Activated CD8-positive, alpha-beta T cell treated with anti-CD3 and anti-CD28 coated beads for 36 hours (primary cell): ENCODE measurements around the gene CSTF2. TPM values are rescaled to one million over a fixed set of nuclear protein-coding genes. Genes with fewer than 3 reads are reported as not detected.

Experiments
- ATAC-seq: fragments of 200-7000 bp; cut with Tn5 transposase; one replicate; pipeline ENCODE4 v1.10.0; 2021; ENCODE audit warnings: mild to moderate bottlenecking, moderate library complexity
- CTCF ChIA-PET: fragments of 350-600 bp; sonication (Branson Sonifier 250); formaldehyde crosslinking; loops from one replicate; lab custom pipeline; 2021; ENCODE audit warnings: antibody characterized with exemption; lab: Charles Lee
- POLR2A ChIA-PET: fragments of 350-600 bp; sonication (Branson Sonifier 250); formaldehyde crosslinking; loops from one replicate; lab custom pipeline; 2021; ENCODE audit warnings: antibody characterized with exemption; lab: Charles Lee
- DNase-seq: peaks from one replicate; pipeline ENCODE4 v3.0.0-alpha.2; 2020
- H3K27ac Mint-ChIP-seq: one replicate; pipeline ENCODE4 v1.8.0; 2021; ENCODE audit warnings: mild to moderate bottlenecking, mixed read lengths
- H3K27me3 Mint-ChIP-seq: one replicate; pipeline ENCODE4 v1.8.0; 2021; ENCODE audit warnings: mixed read lengths
- H3K36me3 Mint-ChIP-seq: one replicate; pipeline ENCODE4 v1.8.0; 2021; ENCODE audit warnings: low read depth, mixed read lengths
- H3K4me1 Mint-ChIP-seq: one replicate; pipeline ENCODE4 v1.8.0; 2021; ENCODE audit warnings: low read depth, mixed read lengths
- H3K4me3 Mint-ChIP-seq: one replicate; pipeline ENCODE4 v1.8.0; 2021; ENCODE audit warnings: mild to moderate bottlenecking, moderate library complexity, mixed read lengths
- H3K9me3 Mint-ChIP-seq: one replicate; pipeline ENCODE4 v1.8.0; 2021; ENCODE audit warnings: mixed read lengths
- intact Hi-C: fragments of 100-400 bp; cut with micrococcal nuclease; formaldehyde crosslinking; loops from one replicate; pipeline ENCODE4 v1.10.0; 2022
- total RNA-seq, 2 experiments: library from RNA; stranded (reverse); gene quantifications; one replicate each; pipeline ENCODE4 v1.2.3, GENCODE V29; 2021
- TF ChIP-seq, protein P1 (sequence below): fragments of 200-600 bp; IDR thresholded peaks from one replicate; pipeline ENCODE4 v1.8.0; 2022; ENCODE audit warnings: antibody characterized with exemption, mild to moderate bottlenecking

CSTF2 gene
- total RNA-seq, 2 experiments from 2014 or later = 42.0 to 43.5 TPM

GRCh38 chrX:100870527-100870926 is 50.3 kb downstream of the CSTF2 start:
- TF ChIP-seq, protein P1, sequence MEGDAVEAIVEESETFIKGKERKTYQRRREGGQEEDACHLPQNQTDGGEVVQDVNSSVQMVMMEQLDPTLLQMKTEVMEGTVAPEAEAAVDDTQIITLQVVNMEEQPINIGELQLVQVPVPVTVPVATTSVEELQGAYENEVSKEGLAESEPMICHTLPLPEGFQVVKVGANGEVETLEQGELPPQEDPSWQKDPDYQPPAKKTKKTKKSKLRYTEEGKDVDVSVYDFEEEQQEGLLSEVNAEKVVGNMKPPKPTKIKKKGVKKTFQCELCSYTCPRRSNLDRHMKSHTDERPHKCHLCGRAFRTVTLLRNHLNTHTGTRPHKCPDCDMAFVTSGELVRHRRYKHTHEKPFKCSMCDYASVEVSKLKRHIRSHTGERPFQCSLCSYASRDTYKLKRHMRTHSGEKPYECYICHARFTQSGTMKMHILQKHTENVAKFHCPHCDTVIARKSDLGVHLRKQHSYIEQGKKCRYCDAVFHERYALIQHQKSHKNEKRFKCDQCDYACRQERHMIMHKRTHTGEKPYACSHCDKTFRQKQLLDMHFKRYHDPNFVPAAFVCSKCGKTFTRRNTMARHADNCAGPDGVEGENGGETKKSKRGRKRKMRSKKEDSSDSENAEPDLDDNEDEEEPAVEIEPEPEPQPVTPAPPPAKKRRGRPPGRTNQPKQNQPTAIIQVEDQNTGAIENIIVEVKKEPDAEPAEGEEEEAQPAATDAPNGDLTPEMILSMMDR = no peak
- no peaks in the 10 kb centered on the region for H3K36me3 Mint-ChIP-seq
- no peaks in the 10 kb centered on the region for H3K4me1 Mint-ChIP-seq
- H3K27me3 Mint-ChIP-seq = no peaks in the 10 kb centered on the region
- ChIA-PET CTCF (no interaction called here), POLR2A (no interaction called here)
- DNase-seq (no peak), ATAC-seq (no peak)
- no peak overlapping the region for H3K27ac Mint-ChIP-seq
- intact Hi-C loops = no loop called here
- no peak overlapping the region for H3K4me3 Mint-ChIP-seq
- no peaks in the 10 kb centered on the region for H3K9me3 Mint-ChIP-seq

GRCh38 chrX:100871594-100872560 is 51.7 kb downstream of the CSTF2 start:
- no peak overlapping the region for H3K27ac Mint-ChIP-seq
- TF ChIP-seq, protein P1 = no peak
- H3K4me1 Mint-ChIP-seq = no peaks in the 10 kb centered on the region
- no peak for DNase-seq
- ChIA-PET POLR2A (no interaction called here), CTCF (interaction anchor here (0.6 to 1.4 kb wide), 2 partner anchors 14 to 264 kb away, joined by 3 read pairs; no protein-coding TSS in a partner anchor)
- no peaks in the 10 kb centered on the region for H3K36me3 Mint-ChIP-seq
- no peak for ATAC-seq
- H3K4me3 Mint-ChIP-seq = no peak overlapping the region
- intact Hi-C loops = no loop called here
- no peaks in the 10 kb centered on the region for H3K9me3 Mint-ChIP-seq
- H3K27me3 Mint-ChIP-seq = no peaks in the 10 kb centered on the region

DNA sequence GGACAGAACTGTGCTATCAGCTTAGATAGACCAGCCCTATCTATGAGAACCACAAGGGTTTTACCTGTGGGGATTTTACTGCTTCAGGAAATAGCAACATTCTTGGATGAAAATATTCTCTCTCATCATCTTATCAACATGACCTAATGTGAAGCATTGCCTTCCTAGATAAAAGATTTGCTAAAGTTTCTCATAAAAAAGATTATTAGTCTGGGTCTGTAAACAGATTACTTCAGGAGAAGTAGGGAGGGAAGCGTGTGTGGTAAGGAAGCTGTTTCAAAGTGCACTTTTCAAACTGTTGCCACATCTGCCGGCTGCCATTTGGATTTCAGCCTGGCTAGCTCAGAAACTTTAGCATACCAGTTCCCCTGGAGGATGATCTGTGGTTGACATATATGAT is 54.1 kb downstream of the CSTF2 start, which contains the start of gene NOX1:
NOX1 (minus strand) TSS at position 35 of the 400 bp plus-strand sequence. CDS start 220 bp downstream, outside the sequence.
- CTCF ChIA-PET = no interaction called here
- Mint-ChIP-seq H3K4me1 (no peaks in the 10 kb centered on the region), H3K4me3 (no peak within 1 kb of the TSS), H3K27ac (no peak within 1 kb of the TSS), H3K9me3 (no peaks in the 10 kb centered on the region), H3K36me3 (no peaks in the 10 kb centered on the region), H3K27me3 (peaks cover 2% of the 10 kb centered on the region)
- ATAC-seq = no peak
- POLR2A ChIA-PET = no interaction called here
- intact Hi-C loops = no loop called here
- DNase-seq = no peak
- TF ChIP-seq, protein P1 = no peak

GRCh38 chrX:100880368-100880767 is 60.2 kb downstream of the CSTF2 start:
- TF ChIP-seq, protein P1 = no peak
- no peak for ATAC-seq
- intact Hi-C loops = no loop called here
- ChIA-PET CTCF (no interaction called here), POLR2A (no interaction called here)
- no peak for DNase-seq
- Mint-ChIP-seq H3K27ac (no peak overlapping the region), H3K36me3 (no peaks in the 10 kb centered on the region), H3K27me3 (peaks cover 2% of the 10 kb centered on the region), H3K4me1 (no peaks in the 10 kb centered on the region), H3K9me3 (no peaks in the 10 kb centered on the region), H3K4me3 (no peak overlapping the region)

GRCh38 chrX:100883654-100884053 is 63.5 kb downstream of the CSTF2 start:
- Mint-ChIP-seq H3K27me3 (no peaks in the 10 kb centered on the region), H3K4me1 (no peaks in the 10 kb centered on the region), H3K36me3 (no peaks in the 10 kb centered on the region)

More at GRCh38 chrX:100883654-100884053, 63.5 kb downstream of the CSTF2 start:
- ATAC-seq = no peak
- ChIA-PET POLR2A (no interaction called here), CTCF (no interaction called here)
- no peak overlapping the region for H3K4me3 Mint-ChIP-seq
- no peaks in the 10 kb centered on the region for H3K9me3 Mint-ChIP-seq
- intact Hi-C loops = no loop called here
- DNase-seq = no peak
- TF ChIP-seq, protein P1 = no peak
- H3K27ac Mint-ChIP-seq = no peak overlapping the region
